AG08396 (cell line): Measurements from ENCODE around the gene NUP93.

Source experiments
- DNase-seq: peaks from one replicate; pipeline ENCODE4 v3.0.0; 2012; ENCODE audit warnings: low spot score, mixed read lengths

NUP93 gene

GRCh38 chr16:56743840-56744239 lies 13.9 kb downstream of the NUP93 start:
- DNase-seq: peak; percentile 58

- DNase-seq: no peak
Observed at GRCh38 chr16:56744996-56745640, 15.2 kb downstream of the NUP93 start.

GRCh38 chr16:56747486-56748045 lies 17.6 kb downstream of the NUP93 start:
- DNase-seq: no peak

GRCh38 chr16:56748191-56748590 lies 18.3 kb downstream of the NUP93 start:
- DNase-seq: no peak

- DNase-seq: no peak
Observed at GRCh38 chr16:56748826-56749225, 18.9 kb downstream of the NUP93 start.

- DNase-seq: no peak
Observed at GRCh38 chr16:56749672-56750491, 20.0 kb downstream of the NUP93 start.

GRCh38 chr16:56753410-56753809 lies 23.5 kb downstream of the NUP93 start:
- no peak for DNase-seq

- no peak for DNase-seq
Observed at GRCh38 chr16:56755038-56755437, 25.1 kb downstream of the NUP93 start.

- DNase-seq: no peak
Observed at GRCh38 chr16:56758432-56758831, 28.5 kb downstream of the NUP93 start.

- DNase-seq: no peak
Observed at GRCh38 chr16:56758930-56759329, 29.0 kb downstream of the NUP93 start.

- DNase-seq: no peak
Observed at GRCh38 chr16:56763291-56763916, 33.5 kb downstream of the NUP93 start.

- no peak for DNase-seq
Observed at GRCh38 chr16:56764835-56765234, 34.9 kb downstream of the NUP93 start.

- no peak for DNase-seq
Observed at GRCh38 chr16:56765949-56766348, 36.0 kb downstream of the NUP93 start.

- no peak for DNase-seq
Observed at GRCh38 chr16:56767024-56767423, 37.1 kb downstream of the NUP93 start.

- DNase-seq: no peak
Observed at GRCh38 chr16:56769677-56770076, 39.7 kb downstream of the NUP93 start.

- peak; percentile 28 for DNase-seq
Observed at GRCh38 chr16:56771558-56772279, 41.8 kb downstream of the NUP93 start.

GRCh38 chr16:56773532-56773931 lies 43.6 kb downstream of the NUP93 start:
- DNase-seq: no peak

GRCh38 chr16:56774016-56774680 lies 44.2 kb downstream of the NUP93 start:
- no peak for DNase-seq

GRCh38 chr16:56775162-56775561 lies 45.2 kb downstream of the NUP93 start:
- DNase-seq: no peak

- DNase-seq: peak; percentile 14
Observed at GRCh38 chr16:56776562-56776961, 46.6 kb downstream of the NUP93 start.

- no peak for DNase-seq
Observed at GRCh38 chr16:56777001-56777400, 47.1 kb downstream of the NUP93 start.

- DNase-seq: no peak
Observed at GRCh38 chr16:56777482-56777881, 47.6 kb downstream of the NUP93 start.
